H1 (cell line): ENCODE data around the gene SMO. TPM values are rescaled to one million over a fixed set of nuclear protein-coding genes. Genes with fewer than 3 reads are reported as not detected.

Source experiments
- CHD7 ChIP-seq: fragments of 300-600 bp; sonication (generic); IDR thresholded peaks from 2 replicates; pipeline ENCODE4 v1.7.1; 2012; ENCODE audit warnings: low read length, moderate library complexity, mild to moderate bottlenecking, inconsistent platforms; ENCODE audit not compliant: insufficient replicate concordance
- SP4 ChIP-seq: IDR thresholded peaks from 2 replicates; pipeline ENCODE4 v1.6.1; 2012; ENCODE audit warnings: low read length, inconsistent platforms
- polyA plus RNA-seq, 7 experiments: library from polyadenylated mRNA; depleted of rRNA in 3 of 7; stranded (reverse) in 5 of 7; unstranded in 2 of 7; fragments of >200 nt in 5 of 7; fragments of 200-250 nt in 2 of 7; gene quantifications; 1 replicate in 5 of 7; 2 replicates in 1 of 7; 4 replicates in 1 of 7; pipeline versions ENCODE4 v1.2.1 to v1.2.3, GENCODE V29; 2011 to 2013; ENCODE audit warnings: missing spikeins in 2 of 7, mixed read lengths in 2 of 7
- total RNA-seq: library from RNA; stranded (reverse); fragmentation: NEBNext Ultra II Directional; extraction: Animal tissue kit (Norgen Biotek cat#: 25700); gene quantifications from 2 replicates; pipeline ENCODE4 v1.2.1, GENCODE V29; 2021

The SMO gene
- total and polyA plus RNA-seq, 2 of the 8 experiments (the other 6 are each of a cell fraction or from before 2014, with no cell fraction given): 64.5 to 67.6 TPM

- TF ChIP-seq CHD7 (no peak), SP4 (no peak)
Observed at GRCh38 chr7:129157651-129158050, 30.8 kb upstream of the SMO start (continued).
